ENCODE results near the gene CFC1.
"Not testable (repeated sequence)": the region's sequence is repeated elsewhere in the genome, so short reads cannot be mapped to it uniquely, and the experiment has no call there.

CFC1 gene

GRCh38 chr2:130598463-130598862, 912 bp downstream of the CFC1 start:
- not testable (repeated sequence) for H3K79me2 ChIP-seq; H3K9ac ChIP-seq; H2AFZ ChIP-seq; H3K4me2 ChIP-seq (ENCODE audit: low read length); H3K4me1 ChIP-seq; H3K27ac ChIP-seq; H3K4me3 ChIP-seq (ENCODE audit: low read depth, low read length); H3K27me3 ChIP-seq (ENCODE audit: control insufficient read depth, insufficient read depth, low read length); H3K9me3 ChIP-seq (ENCODE audit: control insufficient read depth, low read length); H3K36me3 ChIP-seq (ENCODE audit: control insufficient read depth, insufficient read depth, low read length)

DNA sequence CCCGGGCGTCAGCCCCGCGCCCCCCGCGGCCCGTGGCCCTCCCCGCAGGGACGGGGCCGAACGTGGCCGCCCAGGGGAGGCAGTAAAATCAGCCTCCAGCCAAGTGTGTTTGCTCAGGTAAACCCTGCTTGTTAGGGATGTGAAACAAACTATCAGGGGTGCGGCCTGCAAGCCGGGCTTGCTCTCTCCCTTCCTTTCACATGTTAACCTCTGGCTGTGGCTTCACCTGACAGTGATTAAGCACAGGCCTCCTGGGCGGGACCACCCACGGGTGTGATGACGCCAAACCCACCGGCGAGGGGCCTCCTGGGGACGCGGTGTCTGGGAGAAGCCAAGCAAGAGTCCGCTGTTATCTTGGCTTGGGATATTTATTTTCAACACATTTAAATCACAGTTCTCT, 1.4 kb downstream of the CFC1 start:
- not testable (repeated sequence) for H3K27ac ChIP-seq; H3K4me1 ChIP-seq; H3K9me3 ChIP-seq (ENCODE audit: control insufficient read depth, low read length); H3K36me3 ChIP-seq (ENCODE audit: control insufficient read depth, insufficient read depth, low read length); H3K27me3 ChIP-seq (ENCODE audit: control insufficient read depth, insufficient read depth, low read length); H3K9ac ChIP-seq; H3K4me3 ChIP-seq (ENCODE audit: low read depth, low read length); H3K4me2 ChIP-seq (ENCODE audit: low read length); H3K79me2 ChIP-seq; H2AFZ ChIP-seq

DNA sequence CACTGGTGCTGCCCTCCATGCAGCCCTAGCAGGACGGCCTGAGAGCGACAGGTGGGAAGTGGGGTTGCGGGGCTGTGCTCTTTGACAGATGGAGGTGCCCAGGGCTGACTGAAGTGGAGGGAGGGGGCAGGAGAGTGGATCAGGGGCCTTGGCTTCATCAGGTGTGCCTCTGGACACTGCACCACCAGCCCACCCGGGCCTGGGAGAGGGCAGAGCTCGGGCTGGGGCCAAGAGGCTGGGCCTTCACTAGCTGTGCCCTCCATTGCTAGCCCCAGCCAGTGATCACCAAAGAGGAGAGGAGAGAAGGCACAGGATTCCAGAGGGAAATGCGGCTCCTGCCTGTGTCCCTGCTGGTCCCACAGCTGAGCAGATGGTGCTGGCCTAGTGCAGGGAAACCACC, 2.6 kb downstream of the CFC1 start:
- not testable (repeated sequence) for H3K9me3 ChIP-seq (ENCODE audit: control insufficient read depth, low read length); H3K36me3 ChIP-seq (ENCODE audit: control insufficient read depth, insufficient read depth, low read length); H3K9ac ChIP-seq; H3K4me2 ChIP-seq (ENCODE audit: low read length); H3K4me1 ChIP-seq; H3K27ac ChIP-seq; H3K27me3 ChIP-seq (ENCODE audit: control insufficient read depth, insufficient read depth, low read length); H2AFZ ChIP-seq; H3K79me2 ChIP-seq; H3K4me3 ChIP-seq (ENCODE audit: low read depth, low read length)

GRCh38 chr2:130594011-130594410, 5.4 kb downstream of the CFC1 start:
- not testable (repeated sequence) for H3K4me3 ChIP-seq (ENCODE audit: low read depth, low read length); H3K9me3 ChIP-seq (ENCODE audit: control insufficient read depth, low read length); H3K4me2 ChIP-seq (ENCODE audit: low read length); H3K27me3 ChIP-seq (ENCODE audit: control insufficient read depth, insufficient read depth, low read length); H3K79me2 ChIP-seq; H3K9ac ChIP-seq; H3K36me3 ChIP-seq (ENCODE audit: control insufficient read depth, insufficient read depth, low read length); H3K4me1 ChIP-seq; H3K27ac ChIP-seq; H2AFZ ChIP-seq

DNA sequence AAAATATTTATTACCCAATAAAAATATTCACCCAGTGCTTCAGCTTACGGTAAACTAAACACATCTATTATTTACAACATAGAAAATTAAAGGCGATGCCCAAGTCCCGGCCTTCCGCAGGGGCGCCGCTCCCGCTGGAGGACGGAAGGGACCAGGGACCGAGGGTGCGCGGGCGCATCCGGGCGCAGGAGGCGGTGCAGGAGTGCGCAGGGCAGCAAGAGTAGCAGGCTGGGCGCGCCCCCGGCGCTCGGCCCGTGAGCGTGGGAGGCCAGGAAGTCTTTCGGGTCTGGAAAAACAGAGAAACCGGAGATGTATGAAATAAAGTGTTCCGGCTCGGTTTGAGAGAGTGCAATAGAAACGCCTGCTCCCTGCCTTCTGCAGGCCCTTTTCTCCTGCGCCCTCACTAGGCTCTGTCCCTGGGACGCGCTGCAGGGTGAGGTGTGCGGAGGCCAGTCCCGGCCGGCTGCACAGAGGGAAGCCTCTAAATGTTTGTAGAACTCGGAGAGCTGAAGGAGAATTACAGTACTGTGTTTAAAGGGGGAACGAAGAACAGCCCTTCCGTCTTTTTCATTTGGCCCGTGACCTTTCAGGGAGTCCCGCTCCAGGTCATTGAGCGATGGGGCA, 6.5 kb downstream of the CFC1 start:
- not testable (repeated sequence) for H2AFZ ChIP-seq; H3K9ac ChIP-seq; H3K4me2 ChIP-seq (ENCODE audit: low read length); H3K27ac ChIP-seq; H3K79me2 ChIP-seq; H3K27me3 ChIP-seq (ENCODE audit: control insufficient read depth, insufficient read depth, low read length); H3K4me1 ChIP-seq; H3K36me3 ChIP-seq (ENCODE audit: control insufficient read depth, insufficient read depth, low read length); H3K9me3 ChIP-seq (ENCODE audit: control insufficient read depth, low read length); H3K4me3 ChIP-seq (ENCODE audit: low read depth, low read length)

DNA sequence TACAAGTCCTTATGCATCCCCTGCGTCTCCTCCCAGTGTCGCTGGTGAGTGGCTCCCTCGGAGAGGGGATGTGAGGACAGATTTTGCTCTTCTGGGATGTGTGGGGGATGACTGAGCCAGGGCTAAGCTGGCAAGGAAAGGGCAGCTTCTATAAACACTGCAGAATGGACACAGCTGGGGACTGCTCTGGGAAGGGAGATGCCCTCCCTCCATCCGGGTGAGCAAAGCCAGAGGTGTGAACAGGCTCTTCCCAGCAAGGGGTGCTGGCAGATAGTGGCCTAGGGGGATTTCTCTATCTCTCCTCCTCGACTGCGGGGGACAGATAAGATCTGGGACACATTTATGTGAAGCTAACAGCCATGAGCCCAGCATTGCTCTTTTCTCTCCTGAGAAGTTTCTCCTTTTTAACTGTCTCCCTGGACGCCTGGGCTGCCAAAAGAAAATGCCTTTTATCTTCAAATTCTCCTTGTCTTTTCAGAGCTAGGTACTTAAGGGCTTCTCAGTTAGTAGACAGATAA, 8.5 kb downstream of the CFC1 start:
- H2AFZ ChIP-seq; H3K27ac ChIP-seq; H3K4me3 ChIP-seq (ENCODE audit: low read depth, low read length); H3K4me1 ChIP-seq; H3K27me3 ChIP-seq (ENCODE audit: control insufficient read depth, insufficient read depth, low read length); H3K4me2 ChIP-seq (ENCODE audit: low read length); H3K36me3 ChIP-seq (ENCODE audit: control insufficient read depth, insufficient read depth, low read length); H3K9me3 ChIP-seq (ENCODE audit: control insufficient read depth, low read length); H3K9ac ChIP-seq; H3K79me2 ChIP-seq: not testable (repeated sequence)

- H3K79me2 ChIP-seq; H3K36me3 ChIP-seq (ENCODE audit: control insufficient read depth, insufficient read depth, low read length); H3K4me1 ChIP-seq; H2AFZ ChIP-seq; H3K9ac ChIP-seq; H3K4me2 ChIP-seq (ENCODE audit: low read length); H3K27me3 ChIP-seq (ENCODE audit: control insufficient read depth, insufficient read depth, low read length); H3K4me3 ChIP-seq (ENCODE audit: low read depth, low read length); H3K27ac ChIP-seq; H3K9me3 ChIP-seq (ENCODE audit: control insufficient read depth, low read length): not testable (repeated sequence)
These were observed 9.1 kb downstream of the CFC1 start for GRCh38 chr2:130590170-130590841.

GRCh38 chr2:130588688-130589458, 10.5 kb downstream of the CFC1 start:
- H3K27ac ChIP-seq; H3K9me3 ChIP-seq (ENCODE audit: control insufficient read depth, low read length); H3K4me3 ChIP-seq (ENCODE audit: low read depth, low read length): not testable (repeated sequence)

DNA sequence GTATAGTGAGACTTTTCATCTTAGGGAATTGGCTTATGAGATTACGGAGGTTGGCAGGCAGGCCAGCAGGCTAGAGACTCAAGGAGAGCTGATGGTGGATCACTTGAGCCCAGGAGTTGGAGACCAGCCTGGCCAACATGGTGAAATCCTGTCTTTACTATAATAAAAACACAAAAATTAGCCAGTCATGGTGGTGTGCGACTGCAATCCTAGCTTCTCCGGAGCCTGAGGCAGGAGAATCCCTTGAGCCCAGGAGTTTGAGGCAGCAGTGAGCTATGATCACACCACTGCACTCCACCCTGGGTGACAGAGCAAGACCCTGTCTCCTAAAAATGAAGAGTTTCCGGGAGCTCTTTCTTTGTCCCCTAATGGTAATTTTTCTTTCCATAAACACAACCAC, 14.6 kb downstream of the CFC1 start:
- not testable (repeated sequence) for H3K4me2 ChIP-seq (ENCODE audit: low read length); H3K9me3 ChIP-seq (ENCODE audit: control insufficient read depth, low read length); H3K9ac ChIP-seq; H3K27me3 ChIP-seq (ENCODE audit: control insufficient read depth, insufficient read depth, low read length); H3K36me3 ChIP-seq (ENCODE audit: control insufficient read depth, insufficient read depth, low read length); H3K4me3 ChIP-seq (ENCODE audit: low read depth, low read length); H3K4me1 ChIP-seq; H3K27ac ChIP-seq; H2AFZ ChIP-seq; H3K79me2 ChIP-seq

More at GRCh38 chr2:130588688-130589458, 10.5 kb downstream of the CFC1 start:
- not testable (repeated sequence) for H3K79me2 ChIP-seq; H3K27me3 ChIP-seq (ENCODE audit: control insufficient read depth, insufficient read depth, low read length); H3K4me2 ChIP-seq (ENCODE audit: low read length); H3K9ac ChIP-seq; H2AFZ ChIP-seq; H3K4me1 ChIP-seq; H3K36me3 ChIP-seq (ENCODE audit: control insufficient read depth, insufficient read depth, low read length)

DNA sequence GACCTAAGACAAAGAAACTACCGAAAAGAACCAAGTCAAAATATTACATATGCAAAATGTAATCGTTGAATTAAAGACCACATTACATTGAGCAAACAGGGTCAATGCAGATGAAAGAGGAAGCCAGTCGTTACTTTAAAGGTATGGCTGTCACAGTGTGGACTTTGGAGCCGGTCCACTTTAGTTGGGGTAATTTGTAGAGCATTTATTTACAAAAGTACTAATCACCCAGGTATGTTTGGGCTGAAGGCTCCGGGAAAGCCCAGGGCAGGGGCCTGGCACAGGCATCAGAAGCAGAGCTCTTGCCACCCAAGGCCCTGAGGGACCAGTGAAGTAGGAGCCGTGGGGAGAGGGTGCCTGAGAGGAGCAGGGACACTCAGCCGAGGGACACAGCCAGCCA, 15.8 kb downstream of the CFC1 start:
- not testable (repeated sequence) for H3K9me3 ChIP-seq (ENCODE audit: control insufficient read depth, low read length); H3K27ac ChIP-seq; H3K4me1 ChIP-seq; H3K4me3 ChIP-seq (ENCODE audit: low read depth, low read length); H3K9ac ChIP-seq; H3K27me3 ChIP-seq (ENCODE audit: control insufficient read depth, insufficient read depth, low read length); H2AFZ ChIP-seq; H3K36me3 ChIP-seq (ENCODE audit: control insufficient read depth, insufficient read depth, low read length); H3K79me2 ChIP-seq; H3K4me2 ChIP-seq (ENCODE audit: low read length)

- H3K9me3 ChIP-seq (ENCODE audit: control insufficient read depth, low read length); H3K4me2 ChIP-seq (ENCODE audit: low read length); H3K36me3 ChIP-seq (ENCODE audit: control insufficient read depth, insufficient read depth, low read length); H3K9ac ChIP-seq; H2AFZ ChIP-seq; H3K27me3 ChIP-seq (ENCODE audit: control insufficient read depth, insufficient read depth, low read length); H3K79me2 ChIP-seq; H3K27ac ChIP-seq; H3K4me3 ChIP-seq (ENCODE audit: low read depth, low read length); H3K4me1 ChIP-seq: not testable (repeated sequence)
These were observed 16.4 kb downstream of the CFC1 start for GRCh38 chr2:130582970-130583369.

Data from parathyroid adenoma (tissue), 2 donors.